ENCODE measurements around the gene RIPPLY3. TPM values are rescaled to one million over a fixed set of nuclear protein-coding genes. Genes with fewer than 3 reads are reported as not detected.
"Not testable (repeated sequence)": the region's sequence is repeated elsewhere in the genome, so short reads cannot be mapped to it uniquely, and the experiment has no call there.

RIPPLY3 gene
- total RNA-seq, 1 donor from 2014 or later = not detected

- FAIRE-seq (no peak), DNase-seq (ENCODE audit: low spot score in 2 of 2) (no peak)
Measured at GRCh38 chr21:37005548-37006485, 685 bp upstream of the RIPPLY3 start.

DNA sequence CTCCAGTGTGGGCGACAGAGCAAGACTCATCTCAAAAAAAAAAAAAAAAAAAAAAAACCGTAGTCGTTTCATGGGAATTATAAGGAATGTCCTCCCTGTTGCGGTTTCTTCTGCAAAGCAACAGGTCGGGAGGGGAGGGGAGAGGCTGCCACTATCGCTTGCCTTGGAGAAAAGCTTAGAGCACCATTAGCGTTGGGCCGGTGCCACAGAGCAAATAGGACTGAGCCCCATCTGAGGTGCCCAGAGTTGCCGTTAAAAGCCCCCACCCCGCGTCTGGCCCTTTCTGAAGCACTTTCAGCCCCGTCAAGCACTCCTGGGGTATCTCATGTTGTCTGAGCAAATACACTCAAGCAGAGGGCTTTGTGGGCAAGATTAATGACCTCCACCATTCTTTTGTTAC is 2.2 kb downstream of the RIPPLY3 start:
- FAIRE-seq (no peak), DNase-seq (ENCODE audit: low spot score in 2 of 2) (no peak)

GRCh38 chr21:37009740-37010341 is 3.3 kb downstream of the RIPPLY3 start:
- DNase-seq (ENCODE audit: low spot score in 2 of 2) = peak; percentile 73 to 83
- FAIRE-seq = no peak

DNA sequence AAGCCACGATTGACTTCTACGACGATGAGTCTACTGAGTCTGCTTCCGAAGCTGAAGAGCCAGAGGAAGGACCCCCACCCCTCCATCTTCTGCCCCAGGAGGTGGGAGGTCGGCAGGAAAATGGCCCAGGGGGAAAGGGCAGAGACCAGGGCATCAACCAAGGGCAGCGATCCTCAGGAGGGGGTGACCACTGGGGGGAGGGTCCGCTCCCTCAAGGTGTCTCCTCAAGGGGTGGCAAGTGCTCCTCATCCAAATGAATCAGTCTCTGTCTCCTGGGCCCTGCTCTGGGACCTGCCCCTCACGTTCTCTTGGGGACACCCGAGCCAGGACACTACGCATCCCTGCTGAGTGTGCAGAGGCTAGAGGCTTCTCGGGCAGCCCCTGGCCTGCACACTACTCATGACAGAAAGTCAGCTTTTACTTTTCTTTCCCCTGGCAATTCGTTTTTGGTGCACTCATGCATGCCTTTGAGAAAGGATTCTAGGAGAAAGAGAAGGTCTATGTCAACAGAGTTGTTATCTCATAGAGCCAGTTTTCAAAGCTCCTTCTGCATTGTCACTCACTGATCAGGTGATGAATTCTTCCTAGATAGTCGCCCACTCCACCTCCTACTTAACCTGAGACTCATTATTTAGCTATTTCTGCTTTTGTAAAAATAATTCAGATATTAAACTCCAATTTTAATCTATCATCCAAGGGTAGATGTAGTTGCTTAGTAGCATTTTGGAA is 11.6 kb downstream of the RIPPLY3 start:
- FAIRE-seq (no peak), DNase-seq (ENCODE audit: low spot score in 2 of 2) (no peak)

DNA sequence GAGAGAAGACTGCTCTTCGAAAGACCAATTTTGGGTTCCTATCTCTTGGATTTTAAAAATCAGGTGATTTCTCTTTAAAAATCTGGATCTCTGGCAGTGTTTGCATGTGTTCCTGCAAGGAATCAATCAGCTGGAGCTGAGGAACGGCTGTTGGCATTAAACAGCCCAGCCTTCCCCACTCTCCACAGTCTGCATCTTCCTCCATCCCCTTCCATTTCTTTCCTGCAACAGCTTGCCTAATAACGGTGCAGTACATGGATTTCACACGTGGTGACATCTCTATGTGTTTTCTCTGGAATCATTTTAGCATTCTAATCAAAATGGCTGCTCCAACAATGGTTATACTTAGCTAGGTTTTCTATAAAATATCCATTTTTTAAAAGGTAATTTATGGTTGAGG is 20.0 kb downstream of the RIPPLY3 start:
- no peak for FAIRE-seq
- no peak for DNase-seq (ENCODE audit: low spot score in 2 of 2)

- no peak for FAIRE-seq
- DNase-seq (ENCODE audit: low spot score in 2 of 2) = no peak
Measured at GRCh38 chr21:37028570-37028969, 22.1 kb downstream of the RIPPLY3 start.

GRCh38 chr21:37030864-37031263 is 24.4 kb downstream of the RIPPLY3 start:
- no peak for FAIRE-seq
- DNase-seq (ENCODE audit: low spot score in 2 of 2) = no peak

DNA sequence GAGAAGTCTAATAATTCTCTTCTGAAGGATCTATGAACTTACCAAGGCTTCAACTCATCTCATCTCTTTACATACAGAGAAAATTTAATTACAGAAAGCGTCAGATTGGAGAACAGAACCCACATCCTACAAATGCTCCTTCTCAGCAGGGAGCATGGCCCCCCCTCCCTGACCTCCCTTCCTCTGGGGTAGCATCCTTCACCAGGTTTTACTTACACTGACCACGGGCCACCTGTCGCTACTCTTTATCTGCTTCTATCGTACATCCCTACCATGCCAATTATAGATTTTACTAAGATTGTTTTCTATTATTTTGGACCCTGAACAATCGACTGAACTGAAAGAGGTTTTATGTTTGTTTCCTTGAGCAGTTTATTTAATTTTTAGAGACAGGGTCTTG is 25.8 kb downstream of the RIPPLY3 start:
- FAIRE-seq = no peak
- no peak for DNase-seq (ENCODE audit: low spot score in 2 of 2)

- FAIRE-seq (peak; percentile 21), DNase-seq (ENCODE audit: low spot score in 2 of 2) (no peak)
Measured at GRCh38 chr21:37032877-37033471, 26.5 kb downstream of the RIPPLY3 start.

GRCh38 chr21:37034394-37034793 is 27.9 kb downstream of the RIPPLY3 start:
- not testable (repeated sequence) for FAIRE-seq

DNA sequence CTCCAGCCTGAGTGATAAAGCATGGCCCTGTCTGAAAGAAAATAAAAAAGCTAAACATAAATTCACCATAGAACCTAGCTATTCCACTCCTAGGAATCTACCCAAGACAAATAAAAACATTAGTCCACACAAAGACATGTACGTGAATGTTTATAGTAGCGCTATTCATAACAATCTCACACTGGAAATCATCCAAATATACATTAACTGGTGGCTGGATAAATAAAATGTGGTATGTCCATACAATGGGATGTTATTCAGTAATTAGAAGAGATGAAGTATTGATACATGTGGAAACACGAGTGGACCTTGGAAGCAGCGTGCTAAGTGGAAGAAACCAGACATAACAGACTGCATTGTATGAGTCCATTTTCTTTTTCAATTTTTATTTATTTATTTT is 29.7 kb downstream of the RIPPLY3 start:
- no peak for FAIRE-seq

More at GRCh38 chr21:37034394-37034793, 27.9 kb downstream of the RIPPLY3 start:
- not testable (repeated sequence) for DNase-seq (ENCODE audit: low spot score in 2 of 2)

GRCh38 chr21:37039411-37040075 is 33.0 kb downstream of the RIPPLY3 start:
- FAIRE-seq = no peak

More for the DNA sequence above, 29.7 kb downstream of the RIPPLY3 start:
- DNase-seq (ENCODE audit: low spot score in 2 of 2) = no peak

DNA sequence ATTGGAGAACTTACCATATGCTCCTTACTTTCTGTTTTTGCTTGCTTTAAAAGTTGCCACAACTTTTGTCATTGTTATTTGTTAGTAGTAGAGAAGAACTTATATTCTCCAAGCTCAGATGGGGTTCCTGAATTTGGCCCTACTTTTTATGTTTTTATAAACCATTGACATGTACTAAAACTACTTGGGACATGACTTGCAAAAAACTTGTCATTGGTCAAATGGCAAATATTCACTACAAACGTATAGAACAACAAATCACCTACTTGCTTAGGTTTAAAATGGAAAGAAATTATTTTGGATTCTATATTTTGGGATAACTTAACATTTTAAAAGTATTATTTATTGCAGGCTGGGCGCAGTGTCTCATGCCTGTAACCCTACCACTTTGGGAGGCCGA is 33.7 kb downstream of the RIPPLY3 start:
- DNase-seq (ENCODE audit: low spot score in 2 of 2) = no peak
- FAIRE-seq = no peak

More at GRCh38 chr21:37039411-37040075, 33.0 kb downstream of the RIPPLY3 start:
- no peak for DNase-seq (ENCODE audit: low spot score in 2 of 2)

DNA sequence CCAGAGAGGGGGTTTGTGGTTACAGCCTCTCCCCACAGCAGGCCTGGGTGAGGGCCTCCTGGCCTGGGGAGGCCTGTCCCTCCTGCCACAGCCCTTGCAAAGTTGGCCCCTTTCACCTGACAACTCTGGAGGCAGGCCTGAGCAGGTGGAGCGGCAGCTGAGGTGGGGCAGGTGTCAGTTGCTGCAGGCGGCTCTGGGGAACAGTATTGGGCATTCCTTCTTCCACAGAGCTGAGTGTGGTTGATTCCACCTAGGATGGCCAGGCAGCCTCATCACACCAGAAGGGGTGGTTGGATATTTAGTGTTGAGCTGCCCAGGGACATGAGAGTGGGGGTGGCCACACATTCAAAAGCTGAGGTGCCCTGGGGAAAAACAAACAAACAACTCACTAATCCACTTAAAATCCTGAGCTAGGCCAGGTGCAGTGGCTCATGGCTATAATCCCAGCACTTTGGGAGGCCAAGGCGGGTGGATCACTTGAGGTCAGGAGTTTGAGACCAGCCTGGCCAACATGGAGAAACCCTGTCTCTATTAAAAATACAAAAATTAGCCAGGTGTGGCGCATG is 35.3 kb downstream of the RIPPLY3 start:
- FAIRE-seq = no peak
- no peak for DNase-seq (ENCODE audit: low spot score in 2 of 2)

DNA sequence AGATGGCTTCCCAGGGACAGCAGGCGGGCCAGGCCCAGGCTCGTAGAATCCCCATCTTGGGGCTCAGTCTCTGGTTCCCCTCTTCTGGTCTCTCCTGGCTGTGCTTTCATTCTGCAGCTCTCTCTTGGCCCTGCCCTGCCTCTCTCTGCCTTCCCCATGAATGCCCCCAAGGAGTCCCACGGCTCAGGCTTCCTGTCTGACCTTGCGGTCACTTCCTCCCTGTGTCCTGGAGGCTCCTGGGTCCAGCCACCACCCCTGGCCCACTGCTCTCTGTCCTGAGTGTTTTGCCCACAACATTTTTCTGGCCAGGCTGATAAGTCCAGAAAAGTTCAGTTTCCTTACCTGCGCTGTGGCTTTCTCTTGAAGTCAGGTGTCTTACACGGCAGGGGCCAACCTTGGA is 37.3 kb downstream of the RIPPLY3 start:
- no peak for FAIRE-seq

GRCh38 chr21:37044643-37045042 is 38.1 kb downstream of the RIPPLY3 start:
- no peak for FAIRE-seq
- no peak for DNase-seq (ENCODE audit: low spot score in 2 of 2)

More for the DNA sequence above, 37.3 kb downstream of the RIPPLY3 start:
- DNase-seq (ENCODE audit: low spot score in 2 of 2) = no peak

DNA sequence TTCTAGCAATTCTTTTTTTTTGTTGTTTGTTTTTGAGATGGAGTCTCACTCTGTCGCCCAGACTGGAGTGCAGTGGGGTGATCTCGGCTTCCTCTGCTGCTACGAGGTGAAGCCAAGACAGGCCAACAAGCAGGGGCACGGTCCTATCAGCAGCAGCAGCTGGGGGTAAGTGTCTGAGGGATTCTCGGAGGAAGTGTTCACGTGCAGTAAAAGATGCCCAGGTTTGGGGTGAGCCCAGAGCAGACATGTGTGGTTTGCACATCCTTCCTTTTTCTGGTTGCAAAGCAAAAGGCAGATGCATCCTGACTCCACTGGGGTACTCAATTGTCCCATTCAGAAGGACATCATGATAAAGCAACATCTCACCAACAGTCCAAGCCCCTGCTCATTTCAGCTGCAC is 38.6 kb downstream of the RIPPLY3 start:
- FAIRE-seq = no peak
- DNase-seq (ENCODE audit: low spot score in 2 of 2) = no peak

- DNase-seq (ENCODE audit: low spot score in 2 of 2) (no peak), FAIRE-seq (no peak)
Measured at GRCh38 chr21:37045556-37045955, 39.1 kb downstream of the RIPPLY3 start.

DNA sequence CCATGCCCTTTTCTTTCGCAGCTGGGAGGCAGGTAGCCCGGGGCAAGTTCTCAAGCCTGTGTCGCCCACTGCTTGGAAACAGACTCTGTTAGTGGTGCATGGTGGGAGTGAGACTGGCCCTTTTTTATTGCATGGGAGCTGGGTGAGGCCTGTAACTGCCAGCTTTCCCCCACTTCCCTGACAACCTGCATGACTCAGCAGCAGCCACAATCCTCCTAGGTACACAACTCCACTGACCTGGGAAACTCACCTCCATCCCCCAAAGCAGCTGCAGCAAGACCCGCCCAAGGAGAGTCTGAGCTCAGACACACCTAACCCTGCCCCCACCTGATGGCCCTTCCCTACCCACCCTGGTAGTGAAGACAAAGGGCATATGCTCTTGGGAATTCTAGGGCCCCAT is 40.6 kb downstream of the RIPPLY3 start:
- FAIRE-seq (no peak), DNase-seq (ENCODE audit: low spot score in 2 of 2) (no peak)

DNA sequence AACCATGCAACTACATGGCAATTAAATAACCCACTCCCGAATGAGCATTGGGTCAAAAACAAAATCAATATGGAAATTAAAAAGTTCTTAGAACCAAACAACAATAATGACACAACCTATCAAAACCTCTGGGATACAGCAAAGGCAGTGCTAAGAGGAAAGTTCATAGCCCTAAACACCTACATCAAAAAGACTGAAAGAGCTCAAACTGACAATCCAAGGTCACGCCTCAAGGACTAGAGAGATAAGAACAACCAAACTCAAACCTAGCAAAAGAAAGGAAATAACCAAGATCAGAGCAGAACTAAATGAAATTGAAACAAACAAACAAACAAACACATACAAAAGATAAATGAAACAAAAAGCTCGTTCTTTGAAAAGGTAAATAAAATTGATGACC is 43.2 kb downstream of the RIPPLY3 start:
- not testable (repeated sequence) for FAIRE-seq; DNase-seq (ENCODE audit: low spot score in 2 of 2)
